Hepatocyte (in vitro differentiated cells): Measurements from ENCODE around the gene VWA1. TPM values are rescaled to one million over a fixed set of nuclear protein-coding genes. Genes with fewer than 3 reads are reported as not detected.

Experiments
- DNase-seq: peaks from one replicate; pipeline ENCODE4 v3.0.0-alpha.2; 2016; ENCODE audit warnings: low spot score
- H2AFZ ChIP-seq: fragments of 200-600 bp; sonication (generic); 2 replicates; pipeline ENCODE4 v1.6.0; 2016; ENCODE audit warnings: antibody characterized with exemption, mild to moderate bottlenecking
- H3K27ac ChIP-seq: fragments of 200-600 bp; sonication (generic); 2 replicates; pipeline ENCODE4 v1.5.1; 2016; ENCODE audit warnings: mild to moderate bottlenecking
- H3K27me3 ChIP-seq: fragments of 200-600 bp; sonication (generic); 2 replicates; pipeline ENCODE4 v1.6.1; 2016
- H3K36me3 ChIP-seq: fragments of 200-600 bp; sonication (generic); replicated peaks from 2 replicates; pipeline ENCODE4 v1.5.1; 2016; ENCODE audit warnings: low read depth; ENCODE audit not compliant: insufficient read depth
- H3K4me1 ChIP-seq: fragments of 200-600 bp; sonication (generic); 2 replicates; pipeline ENCODE4 v1.5.1; 2016; ENCODE audit warnings: mild to moderate bottlenecking, moderate library complexity; ENCODE audit not compliant: insufficient read depth
- H3K4me2 ChIP-seq: fragments of 200-600 bp; sonication (generic); 2 replicates; pipeline ENCODE4 v1.6.0; 2016
- H3K4me3 ChIP-seq: fragments of 200-600 bp; sonication (generic); 2 replicates; pipeline ENCODE4 v1.5.1; 2016; ENCODE audit warnings: mild to moderate bottlenecking
- H3K79me2 ChIP-seq: fragments of 200-600 bp; sonication (generic); 2 replicates; pipeline ENCODE4 v1.6.0; 2017; ENCODE audit warnings: mild to moderate bottlenecking
- H3K9me2 ChIP-seq: fragments of 200-600 bp; sonication (generic); replicated peaks from 2 replicates; pipeline ENCODE4 v1.6.0; 2017; ENCODE audit warnings: mild to moderate bottlenecking; ENCODE audit not compliant: insufficient read depth
- H3K9me3 ChIP-seq: fragments of 200-600 bp; sonication (generic); 2 replicates; pipeline ENCODE4 v1.5.1; 2016; ENCODE audit warnings: low read depth, mild to moderate bottlenecking
- H4K20me1 ChIP-seq: fragments of 200-600 bp; sonication (generic); 2 replicates; pipeline ENCODE4 v1.6.0; 2016; ENCODE audit warnings: mild to moderate bottlenecking; ENCODE audit not compliant: insufficient read depth, poor library complexity, severe bottlenecking
- EZH2 ChIP-seq: fragments of 200-600 bp; sonication (generic); IDR thresholded peaks from 2 replicates; pipeline ENCODE4 v1.6.1; 2016; ENCODE audit warnings: antibody characterized with exemption, mild to moderate bottlenecking, borderline replicate concordance
- EZH2phosphoT487 ChIP-seq: fragments of 200-600 bp; sonication (generic); IDR thresholded peaks from one replicate; pipeline ENCODE4 v1.6.1; 2018; ENCODE audit warnings: antibody characterized with exemption, mild to moderate bottlenecking, low read depth, moderate library complexity; ENCODE audit not compliant: unreplicated experiment, severe bottlenecking
- WGBS: methylation state at CpG from one replicate; pipeline ENCODE4 v1.1.6; 2016; ENCODE audit warnings: low lambda C conversion rate; ENCODE audit errors: missing lambda C conversion rate; 5-methylcytosine and 5-hydroxymethylcytosine counted together
- polyA plus RNA-seq: library from polyadenylated mRNA; unstranded; fragments of >200 nt; fragmentation: Nextera tagmentation; extraction: Ambion mirVana; gene quantifications from 2 replicates; pipeline ENCODE4 v1.2.1, GENCODE V29; 2016
- total RNA-seq: library from RNA; depleted of rRNA; stranded (reverse); fragments of >200 nt; gene quantifications from 2 replicates; pipeline ENCODE4 v1.2.3, GENCODE V29; 2014
- TF ChIP-seq, protein P1 (sequence below): fragments of 200-600 bp; sonication (generic); IDR thresholded peaks from 2 replicates; pipeline ENCODE4 v1.5.1; 2016; ENCODE audit warnings: antibody characterized with exemption, mild to moderate bottlenecking; ENCODE audit not compliant: poor library complexity

Gene VWA1
- total and polyA plus RNA-seq, 2 experiments from 2014 or later: 37.7 to 114 TPM

- DNase-seq: no peak
- Histone ChIP-seq H3K9me2 (no peaks in the 10 kb centered on the region), H3K79me2 (no peaks in the 10 kb centered on the region), H3K4me2 (no peak overlapping the region), H3K27me3 (no peaks in the 10 kb centered on the region), H3K9me3 (no peaks in the 10 kb centered on the region), H3K4me1 (peaks cover 4% of the 10 kb centered on the region), H4K20me1 (no peaks in the 10 kb centered on the region), H3K4me3 (no peak overlapping the region), H2AFZ (no peak overlapping the region), H3K36me3 (no peaks in the 10 kb centered on the region), H3K27ac (no peak overlapping the region)
- WGBS: 89% methylated on average over 7 of the region's 7 CpGs
- no peak for TF ChIP-seq EZH2phosphoT487
- TF ChIP-seq, protein P1, sequence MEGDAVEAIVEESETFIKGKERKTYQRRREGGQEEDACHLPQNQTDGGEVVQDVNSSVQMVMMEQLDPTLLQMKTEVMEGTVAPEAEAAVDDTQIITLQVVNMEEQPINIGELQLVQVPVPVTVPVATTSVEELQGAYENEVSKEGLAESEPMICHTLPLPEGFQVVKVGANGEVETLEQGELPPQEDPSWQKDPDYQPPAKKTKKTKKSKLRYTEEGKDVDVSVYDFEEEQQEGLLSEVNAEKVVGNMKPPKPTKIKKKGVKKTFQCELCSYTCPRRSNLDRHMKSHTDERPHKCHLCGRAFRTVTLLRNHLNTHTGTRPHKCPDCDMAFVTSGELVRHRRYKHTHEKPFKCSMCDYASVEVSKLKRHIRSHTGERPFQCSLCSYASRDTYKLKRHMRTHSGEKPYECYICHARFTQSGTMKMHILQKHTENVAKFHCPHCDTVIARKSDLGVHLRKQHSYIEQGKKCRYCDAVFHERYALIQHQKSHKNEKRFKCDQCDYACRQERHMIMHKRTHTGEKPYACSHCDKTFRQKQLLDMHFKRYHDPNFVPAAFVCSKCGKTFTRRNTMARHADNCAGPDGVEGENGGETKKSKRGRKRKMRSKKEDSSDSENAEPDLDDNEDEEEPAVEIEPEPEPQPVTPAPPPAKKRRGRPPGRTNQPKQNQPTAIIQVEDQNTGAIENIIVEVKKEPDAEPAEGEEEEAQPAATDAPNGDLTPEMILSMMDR: no peak
- TF ChIP-seq EZH2: no peak
These were observed 12.3 kb upstream of the VWA1 start for GRCh38 chr1:1423245-1423597.

GRCh38 chr1:1424707-1425106 is 10.8 kb upstream of the VWA1 start:
- Histone ChIP-seq H3K9me2 (no peaks in the 10 kb centered on the region), H3K4me2 (no peak overlapping the region), H3K4me3 (no peak overlapping the region), H3K9me3 (no peaks in the 10 kb centered on the region), H3K27ac (no peak overlapping the region), H3K27me3 (no peaks in the 10 kb centered on the region), H3K36me3 (no peaks in the 10 kb centered on the region), H2AFZ (no peak overlapping the region), H3K4me1 (peaks cover 4% of the 10 kb centered on the region), H4K20me1 (no peaks in the 10 kb centered on the region), H3K79me2 (no peaks in the 10 kb centered on the region)
- no peak for DNase-seq
- TF ChIP-seq EZH2 (no peak), EZH2phosphoT487 (no peak)
- TF ChIP-seq, protein P1: no peak
- 89% methylated on average over 15 of the region's 15 CpGs for WGBS

GRCh38 chr1:1425426-1425752 is 10.1 kb upstream of the VWA1 start:
- H3K27me3 ChIP-seq: no peaks in the 10 kb centered on the region
- no peaks in the 10 kb centered on the region for H3K79me2 ChIP-seq
- H3K4me2 ChIP-seq: no peak overlapping the region
- no peak overlapping the region for H3K27ac ChIP-seq
- H3K9me3 ChIP-seq: no peaks in the 10 kb centered on the region
- H3K36me3 ChIP-seq: no peaks in the 10 kb centered on the region
- no peak overlapping the region for H2AFZ ChIP-seq
- H3K4me3 ChIP-seq: no peak overlapping the region
- DNase-seq: no peak
- H3K9me2 ChIP-seq: no peaks in the 10 kb centered on the region
- TF ChIP-seq EZH2phosphoT487 (no peak), EZH2 (no peak)
- TF ChIP-seq, protein P1: no peak
- no peaks in the 10 kb centered on the region for H4K20me1 ChIP-seq
- WGBS: 88% methylated on average over 12 of the region's 12 CpGs
- H3K4me1 ChIP-seq: peaks cover 10% of the 10 kb centered on the region
